Upper lobe of left lung (tissue), 4 donors: Measurements from ENCODE around the gene GFPT2.

Experiments
- CTCF ChIP-seq, 6 experiments: fragments of 450-650 bp in 4 of 6; fragments of 200-600 bp in 2 of 6; sonication (generic) in 2 of 6; IDR thresholded peaks; one replicate each; pipeline ENCODE4 v1.5.1; 2016 to 2019; ENCODE audit warnings: antibody characterized with exemption in 6 of 6
- EP300 ChIP-seq, 4 donors: sonication (generic); formaldehyde crosslinking; IDR thresholded peaks; one replicate each; pipeline ENCODE4 v1.5.1; 2017; ENCODE audit warnings: antibody characterized with exemption in 4 of 4, control low read depth in 2 of 4
- POLR2A ChIP-seq, 4 donors: fragments of 450-650 bp; IDR thresholded peaks; one replicate each; pipeline ENCODE4 v1.5.1; 2016 to 2017; ENCODE audit warnings: antibody characterized with exemption in 4 of 4, mild to moderate bottlenecking in 2 of 4
- POLR2AphosphoS5 ChIP-seq, 2 donors: sonication (generic); formaldehyde crosslinking; IDR thresholded peaks; one replicate each; pipeline ENCODE4 v1.5.1; 2017; ENCODE audit warnings: antibody characterized with exemption in 2 of 2

- TF ChIP-seq CTCF (IDR thresholded peaks at IDR 0.05) (no peak), EP300 (IDR thresholded peaks at IDR 0.05) (no peak), POLR2AphosphoS5 (IDR thresholded peaks at IDR 0.05) (no peak), POLR2A (IDR thresholded peaks at IDR 0.05) (no peak)
Observed at GRCh38 chr5:180367300-180367699, 14.2 kb upstream of the GFPT2 start.
